Measurements from ENCODE around the gene MYPN. TPM values are rescaled to one million over a fixed set of nuclear protein-coding genes. Genes with fewer than 3 reads are reported as not detected.

MYPN gene
- total RNA-seq, 1 experiment from 2014 or later = not detected

DNA sequence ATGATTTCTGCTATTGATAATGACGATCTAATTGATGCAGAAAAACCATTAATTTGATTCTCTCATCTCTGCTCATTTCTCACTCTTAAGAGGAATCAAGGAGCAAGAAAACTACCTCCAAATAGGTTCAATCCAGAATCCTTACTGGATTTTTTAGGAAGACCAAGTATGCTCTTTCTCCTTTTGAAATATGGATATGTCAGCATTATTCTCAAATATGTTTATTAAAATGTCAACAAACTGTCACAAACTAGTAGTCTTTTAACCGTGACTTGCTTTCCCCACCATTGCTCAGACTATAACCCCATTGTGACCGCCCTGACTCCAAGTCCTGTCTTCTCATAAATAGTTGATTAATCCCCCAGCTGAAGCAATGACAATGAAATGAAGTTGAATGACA lies 123.8 kb downstream of the MYPN start:
- H4K8ac ChIP-seq (replicated peaks; ENCODE audit: insufficient read length, low read depth, low read length) = no peak overlapping the region
- no peaks in the 10 kb centered on the region for H3K79me1 ChIP-seq (ENCODE audit: insufficient read depth, low read depth, low read length, poor library complexity, severe bottlenecking)
- Mint-ChIP-seq H3K36me3 (ENCODE audit: insufficient read depth in 1 of 3, low read depth in 3 of 3) (no peaks in the 10 kb centered on the region), H3K4me3 (no peak overlapping the region), H3K9me3 (no peaks in the 10 kb centered on the region), H3K27ac (no peak overlapping the region), H3K27me3 (ENCODE audit: low read depth) (peaks cover 49% of the 10 kb centered on the region), H3K4me1 (peaks cover 10 to 11% of the 10 kb centered on the region in 2 experiments)
- H3T11ph ChIP-seq (ENCODE audit: low read length) = no peak overlapping the region
- WGBS (ENCODE audit: extremely low coverage, insufficient read length, low lambda C conversion rate) = no CpG with 5 or more reads among the region's 3 CpGs
- H3K4me1 ChIP-seq (ENCODE audit: insufficient read depth, low read length) = no peaks in the 10 kb centered on the region; the same call in 1 of the 2 replicates
- no peaks in the 10 kb centered on the region for H3K79me2 ChIP-seq (ENCODE audit: insufficient read depth, low read length)
- DNase-seq = no peak
- no peak overlapping the region for H2BK20ac ChIP-seq (ENCODE audit: low read depth, low read length, poor library complexity, severe bottlenecking)
- H3K9ac ChIP-seq (ENCODE audit: extremely low read depth, insufficient read length, low read length) = no peak overlapping the region
- H2BK15ac ChIP-seq (ENCODE audit: low read depth, low read length) = no peak overlapping the region
- H3K56ac ChIP-seq (ENCODE audit: insufficient read length, low read depth, low read length) = no peak overlapping the region
- no peak overlapping the region for H3K23ac ChIP-seq (ENCODE audit: insufficient read length, low read depth, low read length)
- H2AK5ac ChIP-seq (ENCODE audit: insufficient read length, low read length) = no peak overlapping the region
- no peak overlapping the region for H2BK5ac ChIP-seq (ENCODE audit: insufficient read length, low read length)
- peaks cover 8% of the 10 kb centered on the region for H3K23me2 ChIP-seq (ENCODE audit: insufficient read length, low read depth, low read length, poor library complexity, severe bottlenecking)
- H3K27ac ChIP-seq (ENCODE audit: insufficient read length, low read depth, low read length) = no peak overlapping the region
- no peak overlapping the region for H3K4ac ChIP-seq (ENCODE audit: low read depth, low read length)
- no peak overlapping the region for H4K91ac ChIP-seq (ENCODE audit: insufficient read length, low read depth, low read length)
- no peaks in the 10 kb centered on the region for H4K20me1 ChIP-seq (ENCODE audit: control insufficient read depth, insufficient read depth, insufficient read length)
- H2BK12ac ChIP-seq (ENCODE audit: insufficient read length, low read depth, low read length) = no peak overlapping the region
- no peak overlapping the region for H4K5ac ChIP-seq (ENCODE audit: insufficient read length, low read depth, low read length)
- TF ChIP-seq, protein P1, sequence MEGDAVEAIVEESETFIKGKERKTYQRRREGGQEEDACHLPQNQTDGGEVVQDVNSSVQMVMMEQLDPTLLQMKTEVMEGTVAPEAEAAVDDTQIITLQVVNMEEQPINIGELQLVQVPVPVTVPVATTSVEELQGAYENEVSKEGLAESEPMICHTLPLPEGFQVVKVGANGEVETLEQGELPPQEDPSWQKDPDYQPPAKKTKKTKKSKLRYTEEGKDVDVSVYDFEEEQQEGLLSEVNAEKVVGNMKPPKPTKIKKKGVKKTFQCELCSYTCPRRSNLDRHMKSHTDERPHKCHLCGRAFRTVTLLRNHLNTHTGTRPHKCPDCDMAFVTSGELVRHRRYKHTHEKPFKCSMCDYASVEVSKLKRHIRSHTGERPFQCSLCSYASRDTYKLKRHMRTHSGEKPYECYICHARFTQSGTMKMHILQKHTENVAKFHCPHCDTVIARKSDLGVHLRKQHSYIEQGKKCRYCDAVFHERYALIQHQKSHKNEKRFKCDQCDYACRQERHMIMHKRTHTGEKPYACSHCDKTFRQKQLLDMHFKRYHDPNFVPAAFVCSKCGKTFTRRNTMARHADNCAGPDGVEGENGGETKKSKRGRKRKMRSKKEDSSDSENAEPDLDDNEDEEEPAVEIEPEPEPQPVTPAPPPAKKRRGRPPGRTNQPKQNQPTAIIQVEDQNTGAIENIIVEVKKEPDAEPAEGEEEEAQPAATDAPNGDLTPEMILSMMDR (conservative IDR thresholded peaks at IDR 0.05) = no peak
- H3K9me3 ChIP-seq (ENCODE audit: control insufficient read depth, low read depth, low read length) = no peaks in the 10 kb centered on the region
- H2AFZ ChIP-seq (ENCODE audit: low read length) = no peak overlapping the region
- no peak overlapping the region for H3K4me2 ChIP-seq (ENCODE audit: insufficient read depth, insufficient read length, low read length)
- no peak overlapping the region for H2BK120ac ChIP-seq (ENCODE audit: low read depth, low read length, poor library complexity, severe bottlenecking)
- no peak overlapping the region for H3K14ac ChIP-seq (ENCODE audit: insufficient read depth, low read length)
- no peak overlapping the region for H3K18ac ChIP-seq (ENCODE audit: insufficient read length, low read depth, low read length)
- H3K27me3 ChIP-seq (ENCODE audit: insufficient read depth, low read length) = no peaks in the 10 kb centered on the region; the same call in 1 of the 2 replicates

All from H9 (cell line).